Right lobe of liver (tissue), 6 donors: ENCODE measurements around the gene ACTG1. TPM values are rescaled to one million over a fixed set of nuclear protein-coding genes. Genes with fewer than 3 reads are reported as not detected.

Experiments
- ATAC-seq, 4 donors: fragments of 200-7000 bp; cut with Tn5 transposase; one replicate each; pipeline ENCODE4 v1.9.1; 2020; ENCODE audit warnings: mild to moderate bottlenecking in 4 of 4, moderate library complexity in 4 of 4
- DNase-seq, 3 donors: peaks; one replicate each; pipeline ENCODE4 v3.0.0-alpha.2; 2020
- H3K27ac ChIP-seq, 3 donors: fragments of 200-600 bp; one replicate each; pipeline ENCODE4 v1.8.0; 2022
- H3K27me3 ChIP-seq, 2 donors: fragments of 200-600 bp; one replicate each; pipeline ENCODE4 v1.8.0; 2022
- H3K36me3 ChIP-seq, 4 donors: fragments of 200-600 bp; sonication (generic) in 1 of 4; one replicate each; pipeline versions ENCODE4 v1.5.1 to v1.8.0; 2017 to 2022; ENCODE audit warnings: control low read depth in 1 of 4
- H3K4me1 ChIP-seq, 4 donors: fragments of 200-600 bp; sonication (generic) in 1 of 4; one replicate each; pipeline versions ENCODE4 v1.5.1 to v1.8.0; 2017 to 2022; ENCODE audit warnings: control low read depth in 1 of 4
- H3K4me3 ChIP-seq, 3 donors: fragments of 200-600 bp; one replicate each; pipeline ENCODE4 v1.8.0; 2022
- H3K9me3 ChIP-seq, 4 donors: fragments of 200-600 bp; sonication (generic) in 1 of 4; one replicate each; pipeline versions ENCODE4 v1.5.1 to v1.8.0; 2017 to 2022; ENCODE audit warnings: control low read depth in 1 of 4
- CTCF ChIP-seq, 4 donors: fragments of 200-600 bp in 3 of 4; fragments of 450-650 bp in 1 of 4; IDR thresholded peaks; one replicate each; pipeline versions ENCODE4 v1.5.1 to v1.8.0; 2016 to 2022; ENCODE audit warnings: antibody characterized with exemption in 4 of 4, mild to moderate bottlenecking in 2 of 4
- POLR2A ChIP-seq: fragments of 450-650 bp; IDR thresholded peaks from one replicate; pipeline ENCODE4 v1.6.1; 2017; ENCODE audit warnings: antibody characterized with exemption, mild to moderate bottlenecking
- WGBS: methylation state at CpG from one replicate; pipeline ENCODE4 v1.1.6; 2018; ENCODE audit warnings: low coverage, low lambda C conversion rate; ENCODE audit not compliant: insufficient coverage; ENCODE audit errors: missing lambda C conversion rate; 5-methylcytosine and 5-hydroxymethylcytosine counted together
- intact Hi-C, 2 donors: fragments of 100-400 bp; cut with DNase I; formaldehyde crosslinking; loops; one replicate each; pipeline versions ENCODE4 v1.11.2 to v1.14.1; 2022
- total RNA-seq, 6 experiments: library from RNA; depleted of rRNA in 2 of 6; stranded (reverse); fragments of >200 nt in 2 of 6; fragmentation: NEBNext Ultra II Directional in 3 of 6; extraction: Animal tissue kit (Norgen Biotek cat#: 25700) in 3 of 6; gene quantifications; one replicate each; pipeline versions ENCODE4 v1.1.0 to v1.2.4, GENCODE V29; 2016 to 2023
- donor health status: DM: no; HTN: yes; CAD: no.
- donor health status: DM: no; HTN: no; CAD: no.
- donor health status: DM: no; HTN: no; CAD: no.
- donor health status: DM: no; HTN: yes; CAD: no.
- donor health status: DM: no; HTN: yes; CAD: no.

Gene ACTG1
- total RNA-seq, 6 experiments from 2014 or later, result 218 to 2,508 (median 1,326) TPM

DNA sequence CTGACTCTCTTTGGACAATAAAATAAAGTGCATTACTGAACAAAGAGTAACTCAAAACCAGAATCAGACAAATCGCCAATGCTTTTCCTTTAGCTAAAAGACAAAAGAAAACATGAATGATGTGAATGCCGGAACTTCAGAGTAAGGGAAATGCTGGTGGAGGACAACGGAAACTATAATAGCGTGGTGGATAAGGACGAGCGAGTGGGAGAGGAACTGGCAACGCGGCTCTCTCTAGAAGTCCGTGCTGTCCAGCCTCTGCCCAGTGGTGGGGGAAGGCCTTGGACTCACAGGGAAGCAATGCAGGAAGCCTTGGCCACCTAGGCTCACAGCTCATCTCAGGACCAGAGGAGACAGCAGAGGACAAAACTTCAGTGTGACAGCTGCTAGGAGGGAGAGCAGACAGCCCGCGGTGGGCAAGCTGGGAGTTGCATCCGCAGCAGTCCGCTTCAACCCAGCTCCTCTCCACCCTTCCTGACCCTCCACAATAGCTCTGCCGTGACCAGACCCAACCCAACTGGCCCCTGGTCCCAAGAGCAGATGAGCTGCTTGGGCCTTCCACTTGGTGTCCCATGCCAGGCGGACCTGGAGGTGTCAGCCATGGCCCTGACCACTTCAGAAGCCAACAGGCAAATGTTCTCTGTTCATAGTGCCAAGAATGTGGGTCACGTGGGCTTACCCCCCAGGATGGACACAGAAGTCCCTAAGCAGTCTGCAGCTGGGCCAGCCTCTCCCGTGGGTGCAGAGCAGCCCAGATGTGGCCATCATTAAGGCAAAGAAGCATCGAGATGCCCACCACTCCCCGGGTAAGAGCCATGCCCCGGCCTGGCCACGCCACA is 44.9 kb upstream of the ACTG1 start:
- Histone ChIP-seq H3K4me1 (peaks cover 0 to 11% (median 4%) of the 10 kb centered on the region in 4 donors), H3K9me3 (no peaks in the 10 kb centered on the region), H3K27me3 (no peaks in the 10 kb centered on the region), H3K27ac (no peak overlapping the region), H3K4me3 (no peak overlapping the region), H3K36me3 (peaks cover 0 to 37% (median 20%) of the 10 kb centered on the region in 4 donors)
- intact Hi-C loops, result no loop called here
- DNase-seq, result no peak
- 89% methylated on average over 7 of the region's 21 CpGs for WGBS
- TF ChIP-seq CTCF (IDR thresholded peaks at IDR 0.05), result no peak
- no peak for ATAC-seq

DNA sequence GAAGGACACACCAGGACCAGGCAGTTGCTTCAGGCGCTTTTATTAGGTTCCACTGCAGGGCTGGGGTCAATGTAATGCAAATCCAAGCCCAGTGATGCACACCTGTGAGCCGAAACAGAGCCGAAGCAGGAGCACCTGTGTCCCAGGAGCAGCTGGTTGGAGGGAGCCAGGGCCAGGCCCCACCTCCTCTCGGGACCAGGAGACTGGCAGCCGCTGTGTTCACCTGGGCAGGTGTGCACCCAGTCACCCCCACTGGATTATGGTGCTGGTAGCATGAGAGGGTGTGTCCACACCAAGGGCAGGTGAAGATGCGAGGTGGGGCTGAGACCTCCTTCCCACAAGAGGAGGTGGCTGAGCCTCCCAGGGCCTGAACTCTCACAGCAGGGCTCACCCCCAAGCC is 44.3 kb upstream of the ACTG1 start:
- Histone ChIP-seq H3K27me3 (no peaks in the 10 kb centered on the region), H3K27ac (no peak overlapping the region), H3K4me3 (no peak overlapping the region), H3K9me3 (no peaks in the 10 kb centered on the region), H3K4me1 (peaks cover 0 to 11% (median 4%) of the 10 kb centered on the region in 4 donors), H3K36me3 (peaks cover 0 to 33% (median 19%) of the 10 kb centered on the region in 4 donors)
- intact Hi-C loops, result no loop called here
- no CpG with 5 or more reads among the region's 6 CpGs for WGBS
- DNase-seq (no peak), ATAC-seq (no peak)
- TF ChIP-seq POLR2A (no peak), CTCF (IDR thresholded peaks at IDR 0.05) (no peak)

DNA sequence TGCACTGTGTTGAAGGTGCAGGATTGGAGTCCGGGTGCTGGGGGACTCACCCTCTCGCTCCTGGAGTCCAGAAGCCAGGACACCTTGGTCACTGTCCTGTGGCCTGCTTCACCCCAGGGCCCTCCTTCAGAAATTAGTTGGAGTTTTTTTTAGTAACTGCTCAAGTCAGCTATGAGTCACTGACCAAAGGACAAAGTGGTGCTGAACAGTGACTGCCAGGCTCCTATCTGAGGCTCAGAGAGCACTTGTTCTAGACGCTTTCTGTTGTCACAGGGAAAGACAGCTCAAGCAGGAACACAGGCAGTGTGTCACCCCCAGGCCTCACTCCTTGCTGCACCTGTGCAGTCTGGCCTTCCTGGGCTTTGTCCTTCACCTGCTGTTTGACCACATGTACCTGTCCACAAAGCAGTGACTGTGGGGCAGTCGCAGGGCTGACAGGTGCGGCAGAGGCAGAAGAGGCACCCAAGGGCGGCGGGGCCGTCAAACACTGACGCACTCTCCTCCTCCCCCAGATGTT is 43.6 kb upstream of the ACTG1 start:
- DNase-seq (no peak), ATAC-seq (peak in 1 of 4 donors; percentile 3)
- TF ChIP-seq CTCF (IDR thresholded peaks at IDR 0.05), result no peak
- peaks cover 0 to 15% (median 5%) of the 10 kb centered on the region in 4 donors for H3K4me1 ChIP-seq
- WGBS, result 83% methylated on average over 8 of the region's 9 CpGs
- intact Hi-C loops, result no loop called here
- H3K36me3 ChIP-seq, result peaks cover 0 to 27% (median 16%) of the 10 kb centered on the region in 4 donors
- H3K4me3 ChIP-seq, result no peak overlapping the region
- no peaks in the 10 kb centered on the region for H3K27me3 ChIP-seq
- H3K9me3 ChIP-seq, result no peaks in the 10 kb centered on the region
- H3K27ac ChIP-seq, result no peak overlapping the region

GRCh38 chr17:81553616-81554181 is 41.1 kb upstream of the ACTG1 start:
- DNase-seq, result no peak
- H3K27me3 ChIP-seq, result no peaks in the 10 kb centered on the region
- no peak for ATAC-seq
- peak overlapping the region in 1 of 3 donors; percentile 80 for H3K27ac ChIP-seq
- intact Hi-C loops, result loop anchor here in 1 of 2 donors (5.0 kb wide), 1 partner anchor 49 kb away; no protein-coding TSS in a partner anchor
- H3K4me1 ChIP-seq, result peaks cover 0 to 27% (median 7%) of the 10 kb centered on the region in 4 donors
- H3K9me3 ChIP-seq, result no peaks in the 10 kb centered on the region
- WGBS, result 34% methylated on average over 15 of the region's 24 CpGs
- H3K4me3 ChIP-seq, result peak overlapping the region in 1 of 3 donors; percentile 94
- TF ChIP-seq POLR2A (no peak), CTCF (IDR thresholded peaks at IDR 0.05) (no peak)
- H3K36me3 ChIP-seq, result peaks cover 0 to 6% (median 3%) of the 10 kb centered on the region in 4 donors
